Type B pancreatic cell (in vitro differentiated cells): ENCODE measurements around the gene MORC2. TPM values are rescaled to one million over a fixed set of nuclear protein-coding genes. Genes with fewer than 3 reads are reported as not detected.

ENCODE experiments used
- DNase-seq: peaks from one replicate; pipeline ENCODE4 v3.0.0; 2021; ENCODE audit warnings: mixed read lengths; ENCODE audit not compliant: unreplicated experiment; ENCODE audit errors: extremely low spot score
- H3K27ac Mint-ChIP-seq: 2 replicates; pipeline ENCODE4 v1.8.0; 2021; ENCODE audit warnings: mild to moderate bottlenecking, mixed read lengths
- H3K27me3 Mint-ChIP-seq: 2 replicates; pipeline ENCODE4 v1.8.0; 2021; ENCODE audit warnings: mixed read lengths
- H3K36me3 Mint-ChIP-seq: 2 replicates; pipeline ENCODE4 v1.8.0; 2021; ENCODE audit warnings: mixed read lengths
- H3K4me1 Mint-ChIP-seq: one replicate; pipeline ENCODE4 v1.8.0; 2021; ENCODE audit warnings: mixed read lengths; ENCODE audit not compliant: unreplicated experiment
- H3K4me3 Mint-ChIP-seq: 2 replicates; pipeline ENCODE4 v1.8.0; 2021; ENCODE audit warnings: mild to moderate bottlenecking, mixed read lengths
- H3K9me3 Mint-ChIP-seq: 2 replicates; pipeline ENCODE4 v1.8.0; 2021; ENCODE audit warnings: mixed read lengths
- CTCF ChIP-seq: fragments of 200-600 bp; sonication (generic); conservative IDR thresholded peaks from 2 replicates; pipeline ENCODE4 v1.5.0; 2021; ENCODE audit warnings: antibody characterized with exemption, mild to moderate bottlenecking
- total RNA-seq: library from RNA; stranded (reverse); gene quantifications from 2 replicates; pipeline ENCODE4 v1.2.1, GENCODE V29; 2021; ENCODE audit warnings: low replicate concordance

The MORC2 gene
- total RNA-seq, 1 donor from 2014 or later: 48.1 TPM

DNA sequence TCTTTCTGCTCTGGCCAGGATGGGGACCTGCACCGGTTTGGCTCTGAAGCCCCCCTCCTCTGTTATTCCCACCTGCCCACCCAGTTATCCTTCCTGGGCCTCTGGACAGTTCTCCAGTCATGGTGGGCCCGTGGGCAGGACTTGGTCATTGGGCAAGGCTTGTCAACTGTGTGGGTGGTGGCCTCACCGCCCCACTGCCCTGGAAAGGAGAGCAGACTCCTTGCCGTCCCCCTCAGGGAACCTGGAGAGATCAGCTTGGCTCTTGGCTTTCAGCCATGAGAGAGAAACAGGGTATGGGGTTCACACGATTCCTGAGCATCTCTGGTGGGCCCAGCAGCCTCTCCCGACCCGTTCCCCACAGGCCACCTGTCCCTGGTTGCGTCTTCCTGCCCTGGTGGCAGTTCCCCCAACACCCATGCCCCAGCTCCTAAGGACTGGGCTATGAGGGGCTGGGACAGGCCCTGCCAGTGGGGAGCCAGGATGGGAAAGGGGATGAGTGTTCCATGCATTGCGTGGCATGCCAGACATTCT is 92.3 kb downstream of the MORC2 start:
- Mint-ChIP-seq H3K9me3 (no peaks in the 10 kb centered on the region), H3K4me3 (no peak overlapping the region), H3K4me1 (peaks cover 29% of the 10 kb centered on the region), H3K36me3 (no peaks in the 10 kb centered on the region), H3K27me3 (no peaks in the 10 kb centered on the region), H3K27ac (no peak overlapping the region)
- peak; percentile 67 for DNase-seq
- no peak for TF ChIP-seq CTCF

DNA sequence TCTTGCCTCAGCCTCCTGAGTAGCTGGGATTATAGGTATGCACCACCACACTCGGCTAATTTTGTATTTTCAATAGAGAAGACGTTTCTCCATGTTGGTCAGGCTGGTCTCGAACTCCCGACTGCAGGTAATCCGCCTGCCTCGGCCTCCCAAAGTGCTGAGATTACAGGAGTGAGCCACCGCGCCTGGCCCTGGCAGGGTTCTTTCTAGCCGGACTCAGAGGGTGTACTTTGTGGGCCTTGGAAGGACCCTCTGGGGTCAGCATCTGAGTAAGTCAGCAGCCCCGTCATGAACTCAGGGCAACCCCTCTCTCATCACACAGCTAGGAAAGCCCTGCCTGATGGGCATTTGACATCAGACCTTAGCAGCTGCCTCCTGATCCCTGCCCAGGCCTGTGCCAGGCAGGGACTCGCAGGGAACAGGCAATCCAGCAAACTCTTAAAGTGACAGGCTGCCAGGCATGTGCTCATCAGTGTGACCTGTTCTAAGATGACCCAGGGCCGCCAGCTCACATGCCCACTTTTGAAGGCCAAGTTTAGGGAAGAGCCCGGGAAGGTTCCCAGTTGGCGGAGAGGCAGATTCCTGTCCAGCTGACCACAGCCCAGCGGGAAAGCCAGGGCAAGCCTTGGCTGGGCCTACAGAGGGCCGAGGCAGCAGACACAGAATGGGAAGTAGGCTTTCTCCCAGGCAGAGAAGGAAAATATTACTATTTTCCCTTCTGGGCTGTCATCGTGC is 92.9 kb downstream of the MORC2 start:
- Mint-ChIP-seq H3K27me3 (no peaks in the 10 kb centered on the region), H3K36me3 (no peaks in the 10 kb centered on the region), H3K27ac (no peak overlapping the region), H3K4me1 (peaks cover 29% of the 10 kb centered on the region), H3K4me3 (no peak overlapping the region), H3K9me3 (no peaks in the 10 kb centered on the region)
- no peak for TF ChIP-seq CTCF
- peak; percentile 58 for DNase-seq

Other genes starting within 250 kb of the MORC2 start
- 118 and 130 TPM in 2 replicates for gene TUG1, start 491 bp upstream of the MORC2 start, total RNA-seq
- 27.1 and 54.0 TPM in 2 replicates for gene SMTN, start 112.5 kb upstream of the MORC2 start, total RNA-seq
- gene SELENOM, start 138.8 kb upstream of the MORC2 start, total RNA-seq: 13.7 and 22.4 TPM in 2 replicates
- 8.7 and 9.3 TPM in 2 replicates for gene INPP5J, start 154.2 kb upstream of the MORC2 start, total RNA-seq
- gene PLA2G3, start 171.7 kb upstream of the MORC2 start, total RNA-seq: 0.14 and 0.75 TPM in 2 replicates
- gene RNF185, start 191.4 kb upstream of the MORC2 start, total RNA-seq: 32.6 and 41.2 TPM in 2 replicates
- gene LIMK2, start 243.5 kb upstream of the MORC2 start, total RNA-seq: 46.6 and 127 TPM in 2 replicates